ENCODE results near the gene SH2B3.
"Not testable (repeated sequence)": the region's sequence is repeated elsewhere in the genome, so short reads cannot be mapped to it uniquely, and the experiment has no call there.

SH2B3 gene

DNA sequence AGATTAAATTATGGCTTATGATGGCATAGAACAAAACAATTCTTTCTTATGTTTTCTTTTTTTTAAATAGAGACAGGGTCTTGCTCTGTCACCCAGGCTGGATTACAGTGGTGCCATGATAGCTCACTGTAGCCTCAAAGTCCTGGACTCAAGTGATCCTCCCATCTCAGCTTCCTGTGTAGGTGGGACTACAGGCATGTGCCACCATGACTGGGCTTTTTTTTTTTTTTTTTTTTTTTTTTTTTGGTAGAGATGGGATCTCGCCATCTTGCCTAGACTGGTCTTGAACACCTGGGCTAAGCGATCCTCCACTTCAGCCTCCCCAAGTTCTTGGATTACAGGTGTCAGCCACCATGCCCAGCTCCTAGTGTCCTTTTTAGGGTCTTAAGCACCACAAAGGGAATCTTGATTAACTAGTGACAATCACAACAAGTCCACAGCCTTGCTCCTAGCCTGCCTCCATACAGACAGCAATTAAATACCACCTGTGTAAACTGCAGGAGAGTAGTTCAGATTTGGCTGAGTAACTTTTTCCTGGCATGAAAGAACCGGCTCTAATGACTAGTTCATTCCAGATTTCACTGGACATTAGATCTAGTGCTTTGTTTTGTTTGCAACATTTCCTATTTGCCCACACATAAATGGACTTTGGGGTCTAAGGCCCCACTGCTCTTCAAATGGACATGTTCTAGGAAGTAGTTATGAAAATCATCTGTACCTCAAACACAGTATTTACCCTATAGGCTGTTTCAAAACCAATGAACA, 61.6 kb downstream of the SH2B3 start:
- no peak for DNase-seq

- DNase-seq = no peak
Measured at GRCh38 chr12:111467857-111468241, 62.1 kb downstream of the SH2B3 start.

DNA sequence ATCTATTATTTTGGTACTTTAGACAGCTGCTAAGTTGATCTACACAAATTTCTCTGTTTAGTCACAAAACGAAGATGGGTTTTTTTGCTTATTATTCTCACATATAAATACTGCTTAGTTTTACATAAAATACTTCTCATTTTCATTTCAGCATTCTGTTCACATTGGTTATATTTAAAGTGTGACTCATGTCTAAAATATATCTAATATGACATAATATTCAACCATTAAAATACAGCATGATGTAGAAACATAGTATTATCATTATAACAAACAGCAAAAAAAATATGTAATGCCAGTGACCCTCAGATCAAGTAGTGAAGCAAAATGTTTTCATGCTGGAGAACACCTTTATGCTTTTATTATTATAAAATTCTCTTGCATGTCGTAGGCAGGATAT, 63.7 kb downstream of the SH2B3 start:
- no peak for DNase-seq

- no peak for DNase-seq
Measured at GRCh38 chr12:111471236-111471635, 65.5 kb downstream of the SH2B3 start.

GRCh38 chr12:111482462-111482861, 76.7 kb downstream of the SH2B3 start:
- no peak for DNase-seq

- DNase-seq = no peak
Measured at GRCh38 chr12:111488271-111488670, 82.5 kb downstream of the SH2B3 start.

- DNase-seq = no peak
Measured at GRCh38 chr12:111488798-111489197, 83.1 kb downstream of the SH2B3 start.

GRCh38 chr12:111492979-111493378, 87.3 kb downstream of the SH2B3 start:
- not testable (repeated sequence) for DNase-seq

GRCh38 chr12:111494676-111495075, 89.0 kb downstream of the SH2B3 start:
- DNase-seq = no peak

Measured in left hindlimb (tissue), 1 donor.